Prostate gland (tissue), 2 donors: Measurements from ENCODE around the gene DAB1. TPM values are rescaled to one million over a fixed set of nuclear protein-coding genes. Genes with fewer than 3 reads are reported as not detected.

Experiments
- DNase-seq: peaks from one replicate; pipeline ENCODE4 v3.0.0-alpha.2; 2019; ENCODE audit warnings: low spot score
- H3K27ac ChIP-seq, 2 donors: fragments of 200-600 bp; sonication (generic); 2 replicates each; pipeline ENCODE4 v1.5.1; 2017 to 2019
- H3K27me3 ChIP-seq: fragments of 200-600 bp; sonication (generic); replicated peaks from 2 replicates; pipeline ENCODE4 v1.5.1; 2019; ENCODE audit not compliant: insufficient read depth
- H3K36me3 ChIP-seq, 2 donors: fragments of 200-600 bp; sonication (generic); 1 replicate in 1 of 2; 2 replicates in 1 of 2; pipeline versions ENCODE4 v1.5.1 to v1.8.1; 2017 to 2019
- H3K4me1 ChIP-seq: fragments of 200-600 bp; sonication (generic); replicated peaks from 2 replicates; pipeline ENCODE4 v1.5.1; 2019
- H3K4me3 ChIP-seq, 2 donors: fragments of 200-600 bp; sonication (generic); 2 replicates each; pipeline ENCODE4 v1.5.1; 2017 to 2019
- H3K9me3 ChIP-seq: fragments of 200-600 bp; sonication (generic); 2 replicates; pipeline ENCODE4 v1.5.1; 2017
- CTCF ChIP-seq, 4 experiments: fragments of 200-600 bp in 2 of 4; fragments of 450-650 bp in 2 of 4; sonication (generic) in 2 of 4; IDR thresholded peaks; 1 replicate in 3 of 4; 2 replicates in 1 of 4; pipeline ENCODE4 v1.5.1; 2016 to 2019; ENCODE audit warnings: antibody characterized with exemption in 4 of 4, mild to moderate bottlenecking in 2 of 4, moderate library complexity in 2 of 4
- POLR2A ChIP-seq: fragments of 450-650 bp; IDR thresholded peaks from one replicate; pipeline ENCODE4 v1.6.1; 2016; ENCODE audit warnings: antibody characterized with exemption, mild to moderate bottlenecking
- POLR2AphosphoS5 ChIP-seq: sonication (generic); formaldehyde crosslinking; IDR thresholded peaks from one replicate; pipeline ENCODE4 v1.6.1; 2017; ENCODE audit warnings: antibody characterized with exemption
- WGBS: methylation state at CpG from one replicate; pipeline ENCODE4 v1.1.5; 2018; 5-methylcytosine and 5-hydroxymethylcytosine counted together
- intact Hi-C: fragments of 100-400 bp; cut with DNase I; formaldehyde crosslinking; loops from one replicate; pipeline ENCODE4 v1.14.2; 2022
- total RNA-seq, 2 donors: library from RNA; depleted of rRNA; stranded (reverse); fragments of >200 nt; gene quantifications; one replicate each; pipeline ENCODE4 v1.1.0, GENCODE V29; 2016

The DAB1 gene
- total RNA-seq, 2 donors from 2014 or later = 0.64 to 3.6 TPM

GRCh38 chr1:57134803-57135202, 289.1 kb downstream of the DAB1 start:
- 90% methylated on average over 1 of the region's 1 CpG for WGBS

GRCh38 chr1:57133686-57134085, 290.2 kb downstream of the DAB1 start:
- H3K4me1 ChIP-seq = no peaks in the 10 kb centered on the region
- no peaks in the 10 kb centered on the region for H3K36me3 ChIP-seq
- TF ChIP-seq CTCF (IDR thresholded peaks at IDR 0.05) = no peak
- no peak for TF ChIP-seq POLR2AphosphoS5
- no peak for TF ChIP-seq POLR2A
- no peaks in the 10 kb centered on the region for H3K9me3 ChIP-seq
- no peak overlapping the region for H3K27ac ChIP-seq
- H3K4me3 ChIP-seq = no peak overlapping the region
- no peak for DNase-seq
- intact Hi-C loops = no loop called here
- WGBS = 62% methylated on average over 1 of the region's 1 CpG
- no peaks in the 10 kb centered on the region for H3K27me3 ChIP-seq

More at GRCh38 chr1:57134803-57135202, 289.1 kb downstream of the DAB1 start:
- intact Hi-C loops = no loop called here
- Histone ChIP-seq H3K9me3 (no peaks in the 10 kb centered on the region), H3K4me1 (no peaks in the 10 kb centered on the region), H3K27me3 (no peaks in the 10 kb centered on the region), H3K36me3 (no peaks in the 10 kb centered on the region), H3K27ac (no peak overlapping the region), H3K4me3 (no peak overlapping the region)
- TF ChIP-seq POLR2A (no peak), CTCF (IDR thresholded peaks at IDR 0.05) (no peak), POLR2AphosphoS5 (no peak)
- no peak for DNase-seq

- 88% methylated on average over 4 of the region's 4 CpGs for WGBS
- TF ChIP-seq POLR2A (no peak), POLR2AphosphoS5 (no peak), CTCF (IDR thresholded peaks at IDR 0.05) (no peak)
These were observed 290.8 kb downstream of the DAB1 start for GRCh38 chr1:57132993-57133622.

GRCh38 chr1:57131701-57132394, 292.0 kb downstream of the DAB1 start:
- WGBS = 52% methylated on average over 3 of the region's 3 CpGs
- Histone ChIP-seq H3K4me1 (no peaks in the 10 kb centered on the region), H3K27ac (no peak overlapping the region), H3K9me3 (no peaks in the 10 kb centered on the region), H3K4me3 (no peak overlapping the region), H3K36me3 (no peaks in the 10 kb centered on the region), H3K27me3 (no peaks in the 10 kb centered on the region)
- intact Hi-C loops = no loop called here
- TF ChIP-seq POLR2AphosphoS5 (no peak), POLR2A (no peak), CTCF (IDR thresholded peaks at IDR 0.05) (no peak)
- DNase-seq = no peak

More at GRCh38 chr1:57132993-57133622, 290.8 kb downstream of the DAB1 start:
- H3K4me3 ChIP-seq = no peak overlapping the region
- no peaks in the 10 kb centered on the region for H3K9me3 ChIP-seq
- H3K36me3 ChIP-seq = no peaks in the 10 kb centered on the region
- no peak overlapping the region for H3K27ac ChIP-seq
- no peaks in the 10 kb centered on the region for H3K4me1 ChIP-seq
- H3K27me3 ChIP-seq = no peaks in the 10 kb centered on the region
- DNase-seq = no peak
- intact Hi-C loops = no loop called here

GRCh38 chr1:57131257-57131656, 292.6 kb downstream of the DAB1 start:
- WGBS = 56% methylated on average over 1 of the region's 1 CpG
- Histone ChIP-seq H3K27ac (no peak overlapping the region), H3K36me3 (no peaks in the 10 kb centered on the region), H3K9me3 (no peaks in the 10 kb centered on the region), H3K4me1 (no peaks in the 10 kb centered on the region), H3K4me3 (no peak overlapping the region), H3K27me3 (no peaks in the 10 kb centered on the region)
- DNase-seq = no peak
- intact Hi-C loops = no loop called here
- TF ChIP-seq POLR2AphosphoS5 = no peak
